Adrenal gland (tissue), 12 donors: ENCODE data around the gene KIF26A. TPM values are rescaled to one million over a fixed set of nuclear protein-coding genes. Genes with fewer than 3 reads are reported as not detected.

Experiments
- DNase-seq, 7 donors: peaks; one replicate each; pipeline ENCODE4 v3.0.0-alpha.2; 2019 to 2020
- H3K27ac ChIP-seq, 5 donors: fragments of 200-600 bp; sonication (generic) in 4 of 5; 1 replicate in 3 of 5; 2 replicates in 2 of 5; pipeline versions ENCODE4 v1.5.1 to v1.8.0; 2016 to 2020; ENCODE audit warnings: mild to moderate bottlenecking in 1 of 5
- H3K27me3 ChIP-seq: fragments of 200-600 bp; 2 replicates; pipeline ENCODE4 v1.8.0; 2021
- H3K36me3 ChIP-seq, 2 donors: fragments of 200-600 bp; replicated peaks in 1 of 2; 1 replicate in 1 of 2; 2 replicates in 1 of 2; pipeline versions ENCODE4 v1.5.1 to v1.8.0; 2018 to 2022
- H3K4me1 ChIP-seq, 2 donors: fragments of 200-600 bp; replicated peaks in 1 of 2; 1 replicate in 1 of 2; 2 replicates in 1 of 2; pipeline versions ENCODE4 v1.5.1 to v1.8.0; 2018 to 2021
- H3K4me3 ChIP-seq, 4 donors: fragments of 200-600 bp; sonication (generic) in 3 of 4; one replicate each; pipeline ENCODE4 v1.5.1; 2016 to 2018
- H3K9me3 ChIP-seq, 3 donors: fragments of 200-600 bp; sonication (generic) in 1 of 3; replicated peaks in 1 of 3; 1 replicate in 2 of 3; 2 replicates in 1 of 3; pipeline versions ENCODE4 v1.5.1 to v1.8.0; 2016 to 2021
- CTCF ChIP-seq, 6 experiments: fragments of 450-650 bp in 4 of 6; fragments of 200-600 bp in 2 of 6; sonication (generic) in 1 of 6; IDR thresholded peaks; 1 replicate in 5 of 6; 2 replicates in 1 of 6; pipeline versions ENCODE4 v1.5.1 to v1.8.0; 2016 to 2021; ENCODE audit warnings: antibody characterized with exemption in 6 of 6, mild to moderate bottlenecking in 2 of 6, moderate library complexity in 1 of 6
- POLR2A ChIP-seq, 2 donors: fragments of 450-650 bp; IDR thresholded peaks; one replicate each; pipeline ENCODE4 v1.6.1; 2017; ENCODE audit warnings: antibody characterized with exemption in 2 of 2, mild to moderate bottlenecking in 2 of 2, moderate library complexity in 1 of 2
- WGBS, 4 donors: extraction: QIAGEN DNeasy Blood & Tissue Kit in 2 of 4; methylation state at CpG; one replicate each; pipeline versions ENCODE4 v1.1.5 to v1.1.7; 2013 to 2017; 5-methylcytosine and 5-hydroxymethylcytosine counted together
- intact Hi-C, 2 donors: fragments of 100-400 bp; cut with DNase I; formaldehyde crosslinking; loops; one replicate each; pipeline versions ENCODE4 v1.14.1 to v1.15.0; 2022 to 2023
- polyA plus RNA-seq, 3 donors: library from polyadenylated mRNA; stranded (reverse); fragments of 200-250 nt in 2 of 3; fragments of 350-450 nt in 1 of 3; fragmentation: Illumina TruSeq in 1 of 3; extraction: RNeasy Lipid Tissue Mini Kit (QIAGEN cat#74804) in 1 of 3; gene quantifications; one replicate each; pipeline ENCODE4 v1.2.3, GENCODE V29; 2013 to 2014
- total RNA-seq, 9 donors: library from RNA; depleted of rRNA in 4 of 9; stranded (reverse); fragments of >200 nt in 4 of 9; fragments of 120-200 nt in 1 of 9; fragmentation: NEBNext Ultra II Directional in 1 of 9; extraction: Animal tissue kit (Norgen Biotek cat#: 25700) in 1 of 9; gene quantifications; one replicate each; pipeline versions ENCODE4 v1.1.0 to v1.2.4, GENCODE V29; 2013 to 2023
- donor health status: healthy with polysubstance abuse.
- donor health status: Bipolar disorder and iron deficiency.
- donor health status: DM: yes; HTN: yes; CAD: no.
- donor health status: DM: no; HTN: no; CAD: no.
- donor health status: DM: no; HTN: no; CAD: no.
- donor health status: DM: yes; HTN: yes; CAD: no.

Gene KIF26A
- total and polyA plus RNA-seq, 12 donors: 0.49 to 23.9 (median 6.5) TPM

- H3K9me3 ChIP-seq: peaks cover 0 to 9% (median 0%) of the 10 kb centered on the region in 3 donors
- TF ChIP-seq POLR2A (IDR thresholded peaks at IDR 0.05): no peak
- TF ChIP-seq CTCF (IDR thresholded peaks at IDR 0.05): peak; percentile 45 to 78 (median 60)
- DNase-seq: peak in 5 of 7 donors; percentile 58 to 64 (median 62)
- peaks cover 21% of the 10 kb centered on the region for H3K27me3 ChIP-seq
- intact Hi-C loops: loop anchor here (2.0 to 10.0 kb wide), 2 partner anchors 50 to 504 kb away; no protein-coding TSS in a partner anchor
- no peak overlapping the region for H3K4me3 ChIP-seq
- H3K36me3 ChIP-seq: no peaks in the 10 kb centered on the region
- 15 to 30% (median 22%) methylated on average over 6 to 11 of the region's 11 CpGs for WGBS, 4 donors
- H3K4me1 ChIP-seq: no peaks in the 10 kb centered on the region
- H3K27ac ChIP-seq: no peak overlapping the region
Observed at GRCh38 chr14:104130974-104131651, 7.3 kb upstream of the KIF26A start.

GRCh38 chr14:104131968-104132732 lies 6.2 kb upstream of the KIF26A start:
- Histone ChIP-seq H3K36me3 (no peaks in the 10 kb centered on the region), H3K27me3 (peaks cover 29% of the 10 kb centered on the region), H3K4me3 (no peak overlapping the region), H3K27ac (no peak overlapping the region), H3K4me1 (peaks cover 0 to 8% of the 10 kb centered on the region in 2 donors), H3K9me3 (peaks cover 0 to 9% (median 0%) of the 10 kb centered on the region in 3 donors)
- intact Hi-C loops: loop anchor here (2.0 to 10.0 kb wide), 2 partner anchors 51 to 503 kb away; no protein-coding TSS in a partner anchor
- DNase-seq: peak in 1 of 7 donors; percentile 4
- TF ChIP-seq POLR2A (IDR thresholded peaks at IDR 0.05) (no peak), CTCF (IDR thresholded peaks at IDR 0.05) (no peak)
- WGBS, 4 donors: 65 to 72% (median 69%) methylated on average over 19 to 23 of the region's 23 CpGs

GRCh38 chr14:104132981-104133380 lies 5.4 kb upstream of the KIF26A start:
- Histone ChIP-seq H3K4me3 (no peak overlapping the region), H3K4me1 (peaks cover 0 to 15% of the 10 kb centered on the region in 2 donors), H3K27ac (no peak overlapping the region), H3K27me3 (peaks cover 36% of the 10 kb centered on the region), H3K9me3 (peaks cover 0 to 9% (median 0%) of the 10 kb centered on the region in 3 donors), H3K36me3 (no peaks in the 10 kb centered on the region)
- TF ChIP-seq POLR2A (IDR thresholded peaks at IDR 0.05) (no peak), CTCF (IDR thresholded peaks at IDR 0.05) (no peak)
- WGBS, 4 donors: 27 to 53% (median 39%) methylated on average over 7 of the region's 7 CpGs
- intact Hi-C loops: loop anchor here in 1 of 2 donors (10.0 kb wide), 1 partner anchor 502 kb away; no protein-coding TSS in a partner anchor
- DNase-seq: no peak

GRCh38 chr14:104133496-104133895 lies 4.9 kb upstream of the KIF26A start:
- Histone ChIP-seq H3K27ac (no peak overlapping the region), H3K4me1 (peaks cover 0 to 17% of the 10 kb centered on the region in 2 donors), H3K4me3 (no peak overlapping the region), H3K27me3 (peaks cover 39% of the 10 kb centered on the region), H3K36me3 (no peaks in the 10 kb centered on the region), H3K9me3 (peaks cover 0 to 9% (median 0%) of the 10 kb centered on the region in 3 donors)
- no peak for TF ChIP-seq POLR2A (IDR thresholded peaks at IDR 0.05)
- TF ChIP-seq CTCF (IDR thresholded peaks at IDR 0.05): no peak
- intact Hi-C loops: loop anchor here in 1 of 2 donors (10.0 kb wide), 1 partner anchor 501 kb away; no protein-coding TSS in a partner anchor
- WGBS, 4 donors: 79 to 100% (median 84%) methylated on average over 1 to 9 of the region's 9 CpGs
- no peak for DNase-seq
